Measurements from ENCODE around the gene PNMT. TPM values are rescaled to one million over a fixed set of nuclear protein-coding genes. Genes with fewer than 3 reads are reported as not detected.

The PNMT gene
- total RNA-seq, 2 donors from 2014 or later: 0.47 TPM; not detected in 1

DNA sequence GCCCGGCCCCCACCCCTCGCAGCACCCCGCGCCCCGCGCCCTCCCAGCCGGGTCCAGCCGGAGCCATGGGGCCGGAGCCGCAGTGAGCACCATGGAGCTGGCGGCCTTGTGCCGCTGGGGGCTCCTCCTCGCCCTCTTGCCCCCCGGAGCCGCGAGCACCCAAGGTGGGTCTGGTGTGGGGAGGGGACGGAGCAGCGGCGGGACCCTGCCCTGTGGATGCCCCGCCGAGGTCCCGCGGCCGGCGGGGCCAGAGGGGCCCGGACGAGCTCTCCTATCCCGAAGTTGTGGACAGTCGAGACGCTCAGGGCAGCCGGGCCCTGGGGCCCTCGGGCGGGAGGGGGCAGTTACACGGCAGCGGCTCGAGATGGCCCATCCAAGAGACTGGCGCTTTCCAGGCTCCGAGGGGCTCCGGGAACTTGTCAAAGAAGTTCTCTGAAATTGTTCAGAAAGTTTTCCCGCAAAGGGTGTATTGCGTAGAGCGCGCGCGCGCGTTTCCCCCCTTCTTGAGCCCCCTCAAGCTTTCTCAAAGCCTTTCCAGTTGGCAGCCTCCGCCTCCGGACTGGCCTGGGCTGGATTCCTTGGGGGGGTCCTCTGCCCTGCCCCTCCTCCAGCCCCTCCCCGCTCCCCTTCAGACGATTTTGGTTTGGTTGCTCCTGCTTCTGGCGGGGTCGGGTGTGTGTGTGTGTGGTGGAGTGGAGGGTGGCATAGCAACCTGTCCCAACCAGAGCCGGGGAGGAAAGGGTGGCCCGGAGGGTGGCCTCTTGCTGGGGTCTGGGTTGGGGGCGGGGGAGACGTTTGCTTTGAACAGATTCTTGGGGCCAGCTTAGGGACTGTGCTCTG is 32.1 kb downstream of the PNMT start:
- no peak for DNase-seq
- H3K27me3 ChIP-seq: no peaks in the 10 kb centered on the region
- H3K4me1 ChIP-seq: peaks cover 12% of the 10 kb centered on the region
- H3K27ac ChIP-seq: peak overlapping the region; percentile 82
- intact Hi-C loops (cut with DNase I): no loop called here
- H3K4me3 ChIP-seq: peak overlapping the region; percentile 72
- no peaks in the 10 kb centered on the region for H3K36me3 ChIP-seq
- H3K9ac ChIP-seq (ENCODE audit: low read depth in 2 of 2, low read length in 2 of 2): peak overlapping the region; percentile 92 to 99
- TF ChIP-seq, protein P1, sequence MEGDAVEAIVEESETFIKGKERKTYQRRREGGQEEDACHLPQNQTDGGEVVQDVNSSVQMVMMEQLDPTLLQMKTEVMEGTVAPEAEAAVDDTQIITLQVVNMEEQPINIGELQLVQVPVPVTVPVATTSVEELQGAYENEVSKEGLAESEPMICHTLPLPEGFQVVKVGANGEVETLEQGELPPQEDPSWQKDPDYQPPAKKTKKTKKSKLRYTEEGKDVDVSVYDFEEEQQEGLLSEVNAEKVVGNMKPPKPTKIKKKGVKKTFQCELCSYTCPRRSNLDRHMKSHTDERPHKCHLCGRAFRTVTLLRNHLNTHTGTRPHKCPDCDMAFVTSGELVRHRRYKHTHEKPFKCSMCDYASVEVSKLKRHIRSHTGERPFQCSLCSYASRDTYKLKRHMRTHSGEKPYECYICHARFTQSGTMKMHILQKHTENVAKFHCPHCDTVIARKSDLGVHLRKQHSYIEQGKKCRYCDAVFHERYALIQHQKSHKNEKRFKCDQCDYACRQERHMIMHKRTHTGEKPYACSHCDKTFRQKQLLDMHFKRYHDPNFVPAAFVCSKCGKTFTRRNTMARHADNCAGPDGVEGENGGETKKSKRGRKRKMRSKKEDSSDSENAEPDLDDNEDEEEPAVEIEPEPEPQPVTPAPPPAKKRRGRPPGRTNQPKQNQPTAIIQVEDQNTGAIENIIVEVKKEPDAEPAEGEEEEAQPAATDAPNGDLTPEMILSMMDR (IDR thresholded peaks at IDR 0.05): no peak
- no peaks in the 10 kb centered on the region for H3K9me3 ChIP-seq

DNA sequence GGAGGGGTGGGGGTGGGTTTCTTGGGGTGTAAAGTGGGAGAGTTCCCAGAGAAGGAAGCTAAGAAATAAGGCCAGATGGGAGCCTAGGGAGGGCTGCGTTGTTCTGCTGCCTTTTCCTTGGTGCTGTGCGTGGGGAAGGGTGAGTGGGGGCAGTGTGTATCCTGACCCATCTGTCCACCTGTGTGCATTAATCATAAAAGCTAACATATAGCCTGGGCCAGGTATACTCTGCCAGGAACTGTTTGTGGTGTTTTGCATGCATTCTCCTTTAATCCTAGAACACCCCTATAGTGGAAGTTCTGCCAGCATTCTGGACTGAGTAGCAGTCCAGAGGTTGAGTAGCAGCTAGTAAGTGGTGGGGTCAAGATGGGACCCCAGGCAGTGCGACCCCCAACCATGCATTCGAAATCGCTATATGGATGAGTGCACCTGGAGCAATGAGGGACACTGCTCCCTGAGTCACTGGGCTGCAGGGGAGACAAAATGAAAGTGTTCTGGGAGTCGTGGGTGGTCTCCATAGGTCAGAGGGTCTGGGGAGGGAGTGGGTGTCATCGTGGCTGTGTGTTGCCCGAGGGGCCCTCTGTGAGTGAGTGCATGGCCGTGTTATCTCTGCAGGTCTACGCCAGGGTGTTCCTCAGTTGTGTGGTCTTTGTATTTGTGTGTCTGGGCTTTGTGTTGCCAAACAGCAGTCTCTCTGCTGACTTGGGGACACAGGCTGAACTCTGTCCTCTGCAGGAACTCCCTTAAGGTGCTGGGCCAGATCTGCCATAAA is 32.9 kb downstream of the PNMT start:
- intact Hi-C loops (cut with DNase I): no loop called here
- Histone ChIP-seq H3K36me3 (no peaks in the 10 kb centered on the region), H3K27ac (peak overlapping the region; percentile 82), H3K9me3 (no peaks in the 10 kb centered on the region), H3K9ac (ENCODE audit: low read depth in 2 of 2, low read length in 2 of 2) (peak overlapping the region; percentile 92 to 99), H3K4me1 (peaks cover 15% of the 10 kb centered on the region), H3K27me3 (no peaks in the 10 kb centered on the region), H3K4me3 (peak overlapping the region; percentile 72)
- TF ChIP-seq, protein P1 (IDR thresholded peaks at IDR 0.05): no peak
- DNase-seq: peak; percentile 90

DNA sequence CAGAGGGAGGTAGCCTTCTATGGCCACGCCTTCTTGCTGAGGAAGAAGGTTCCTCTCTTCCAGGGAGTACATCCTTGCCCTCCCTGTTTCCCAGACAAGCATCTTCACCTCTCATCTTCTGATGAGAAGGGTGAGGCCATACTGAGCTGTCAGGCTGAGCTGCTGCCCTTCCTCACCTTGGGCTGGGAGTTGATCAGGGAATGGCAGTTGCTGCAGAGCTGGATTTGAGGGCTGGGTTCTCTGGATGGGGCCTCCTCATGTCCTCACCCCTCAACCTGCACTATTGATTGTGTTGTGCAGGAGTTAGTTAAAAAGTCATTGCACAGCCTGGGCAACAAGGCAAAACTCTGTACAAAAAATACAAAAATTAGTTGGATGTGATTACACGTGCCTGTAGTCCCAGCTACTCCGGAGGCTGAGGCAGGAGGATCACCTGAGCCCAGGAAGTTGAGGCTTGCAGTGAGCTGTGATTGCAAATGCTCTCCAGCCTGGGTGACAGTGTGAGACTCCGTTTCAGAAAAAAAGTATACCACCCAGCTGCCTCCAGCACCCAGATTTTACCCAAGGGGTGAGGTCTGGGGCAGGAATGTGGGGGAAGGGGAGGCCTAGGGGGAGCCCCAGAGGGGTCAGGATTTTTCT is 33.6 kb downstream of the PNMT start:
- H3K9ac ChIP-seq (ENCODE audit: low read depth in 2 of 2, low read length in 2 of 2): peak overlapping the region in 1 of 2 donors; percentile 99
- H3K4me1 ChIP-seq: peaks cover 22% of the 10 kb centered on the region
- no peaks in the 10 kb centered on the region for H3K27me3 ChIP-seq
- H3K36me3 ChIP-seq: no peaks in the 10 kb centered on the region
- intact Hi-C loops (cut with DNase I): no loop called here
- no peak for DNase-seq
- peak overlapping the region; percentile 82 for H3K27ac ChIP-seq
- no peak overlapping the region for H3K4me3 ChIP-seq
- H3K9me3 ChIP-seq: no peaks in the 10 kb centered on the region
- TF ChIP-seq, protein P1 (IDR thresholded peaks at IDR 0.05): no peak

DNA sequence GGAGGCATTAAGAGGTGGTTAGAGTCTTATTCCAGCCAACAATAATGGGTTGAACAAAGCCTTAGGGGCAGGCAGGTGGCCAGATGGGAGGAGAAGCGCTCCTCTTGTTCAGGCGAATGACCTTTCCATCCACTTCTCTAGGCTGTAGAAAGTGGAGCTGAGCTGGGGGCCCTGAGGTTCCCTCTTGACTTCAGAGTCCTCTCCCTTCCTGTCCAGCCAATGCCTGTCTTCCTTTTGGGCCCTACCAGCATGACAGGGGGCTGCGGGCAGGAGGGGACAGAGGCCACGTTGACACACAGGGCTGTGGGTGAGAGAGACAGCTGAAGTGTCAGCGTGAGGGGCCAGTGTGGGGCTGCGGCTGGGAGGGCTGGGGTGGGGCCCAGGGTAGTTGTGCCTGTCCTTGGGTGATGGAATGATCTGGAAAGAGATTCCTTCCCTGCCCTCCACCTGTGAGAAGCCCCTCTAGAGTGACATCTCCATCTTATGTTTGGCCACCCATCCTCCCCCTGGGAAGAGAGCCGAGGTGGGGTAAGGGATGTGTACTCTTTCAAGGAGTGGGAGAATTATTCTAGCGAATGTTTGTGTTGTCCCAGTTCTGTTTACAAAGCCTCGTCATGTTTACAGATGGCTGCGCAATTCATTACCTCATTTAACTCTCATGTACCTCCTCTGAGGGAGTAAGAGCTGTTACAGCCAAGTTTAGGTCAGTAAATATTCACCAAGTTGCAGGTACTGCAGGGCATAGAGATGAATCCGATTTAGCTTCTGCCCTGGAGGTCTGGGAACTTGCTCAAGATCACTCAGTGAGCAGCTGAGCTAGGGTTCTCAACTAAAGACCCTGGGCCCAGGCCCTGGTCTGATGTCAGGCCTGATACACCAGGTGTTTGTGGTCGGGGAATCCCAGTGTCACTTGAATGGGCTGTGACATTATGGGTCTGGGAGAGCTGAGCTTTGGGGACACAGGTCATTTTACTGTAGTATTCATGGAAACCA is 34.9 kb downstream of the PNMT start:
- TF ChIP-seq, protein P1 (IDR thresholded peaks at IDR 0.05): no peak
- no peak overlapping the region for H3K4me3 ChIP-seq
- peaks cover 23% of the 10 kb centered on the region for H3K4me1 ChIP-seq
- H3K9me3 ChIP-seq: no peaks in the 10 kb centered on the region
- intact Hi-C loops (cut with DNase I): no loop called here
- DNase-seq: no peak
- H3K27me3 ChIP-seq: no peaks in the 10 kb centered on the region
- peak overlapping the region; percentile 37 for H3K27ac ChIP-seq
- peak overlapping the region in 1 of 2 donors; percentile 93 for H3K9ac ChIP-seq (ENCODE audit: low read depth in 2 of 2, low read length in 2 of 2)
- peaks cover 3% of the 10 kb centered on the region for H3K36me3 ChIP-seq

All from colonic mucosa (tissue), 4 donors.